ENCODE data around the gene NDUFA13. TPM values are rescaled to one million over a fixed set of nuclear protein-coding genes. Genes with fewer than 3 reads are reported as not detected.

The NDUFA13 gene
- total RNA-seq, 1 donor from 2014 or later = 169 TPM

- no peaks in the 10 kb centered on the region for H3K4me1 ChIP-seq (ENCODE audit: control insufficient read depth in 3 of 3, insufficient read depth in 3 of 3, low read length in 3 of 3)
- H3K27ac ChIP-seq (ENCODE audit: low read depth, low read length) = no peak overlapping the region
- no peaks in the 10 kb centered on the region for H3K9me3 ChIP-seq (ENCODE audit: control insufficient read depth in 3 of 3, low read length in 3 of 3)
- H3K27me3 ChIP-seq (ENCODE audit: control insufficient read depth in 3 of 3, insufficient read depth in 3 of 3, low read length in 3 of 3) = no peaks in the 10 kb centered on the region
- no peak overlapping the region for H3K4me3 ChIP-seq (ENCODE audit: low read length in 3 of 3)
- H3K9ac ChIP-seq (ENCODE audit: low read depth in 1 of 3, low read length in 3 of 3) = no peak overlapping the region
- H3K36me3 ChIP-seq (ENCODE audit: control insufficient read depth in 3 of 3, insufficient read depth in 3 of 3, low read length in 3 of 3) = no peaks in the 10 kb centered on the region
Measured at GRCh38 chr19:19568802-19569756, 53.1 kb downstream of the NDUFA13 start.

DNA sequence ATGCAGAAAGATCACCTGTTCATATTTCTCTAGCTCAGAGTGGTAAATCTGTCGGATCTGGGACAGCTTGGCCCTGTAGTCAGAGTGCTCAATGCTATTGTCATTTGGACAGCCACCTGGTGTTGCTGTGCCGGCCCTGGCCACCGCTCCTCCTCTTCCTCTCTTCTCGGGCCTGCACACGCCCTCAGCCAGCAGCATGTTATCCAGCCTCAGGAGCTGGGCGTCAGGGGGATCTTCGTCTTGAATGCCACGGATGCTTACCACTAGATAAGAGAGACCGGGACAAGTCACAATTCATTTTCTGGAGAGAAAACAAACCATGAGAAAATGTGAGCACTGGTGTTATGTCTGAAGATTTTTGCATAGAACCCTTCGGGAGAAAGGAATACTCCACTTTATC is 54.5 kb downstream of the NDUFA13 start:
- Histone ChIP-seq H3K9me3 (ENCODE audit: control insufficient read depth in 3 of 3, low read length in 3 of 3) (no peaks in the 10 kb centered on the region), H3K9ac (ENCODE audit: low read depth in 1 of 3, low read length in 3 of 3) (no peak overlapping the region), H3K27me3 (ENCODE audit: control insufficient read depth in 3 of 3, insufficient read depth in 3 of 3, low read length in 3 of 3) (no peaks in the 10 kb centered on the region), H3K36me3 (ENCODE audit: control insufficient read depth in 3 of 3, insufficient read depth in 3 of 3, low read length in 3 of 3) (no peaks in the 10 kb centered on the region), H3K4me1 (ENCODE audit: control insufficient read depth in 3 of 3, insufficient read depth in 3 of 3, low read length in 3 of 3) (no peaks in the 10 kb centered on the region), H3K27ac (ENCODE audit: low read depth, low read length) (no peak overlapping the region), H3K4me3 (ENCODE audit: low read length in 3 of 3) (no peak overlapping the region)

GRCh38 chr19:19571071-19571786 is 55.2 kb downstream of the NDUFA13 start:
- no peak overlapping the region for H3K4me3 ChIP-seq (ENCODE audit: low read length in 3 of 3)
- H3K4me1 ChIP-seq (ENCODE audit: control insufficient read depth in 3 of 3, insufficient read depth in 3 of 3, low read length in 3 of 3) = no peaks in the 10 kb centered on the region
- H3K27ac ChIP-seq (ENCODE audit: low read depth, low read length) = no peak overlapping the region
- no peak overlapping the region for H3K9ac ChIP-seq (ENCODE audit: low read depth in 1 of 3, low read length in 3 of 3)
- H3K36me3 ChIP-seq (ENCODE audit: control insufficient read depth in 3 of 3, insufficient read depth in 3 of 3, low read length in 3 of 3) = no peaks in the 10 kb centered on the region
- no peaks in the 10 kb centered on the region for H3K9me3 ChIP-seq (ENCODE audit: control insufficient read depth in 3 of 3, low read length in 3 of 3)
- H3K27me3 ChIP-seq (ENCODE audit: control insufficient read depth in 3 of 3, insufficient read depth in 3 of 3, low read length in 3 of 3) = no peaks in the 10 kb centered on the region

DNA sequence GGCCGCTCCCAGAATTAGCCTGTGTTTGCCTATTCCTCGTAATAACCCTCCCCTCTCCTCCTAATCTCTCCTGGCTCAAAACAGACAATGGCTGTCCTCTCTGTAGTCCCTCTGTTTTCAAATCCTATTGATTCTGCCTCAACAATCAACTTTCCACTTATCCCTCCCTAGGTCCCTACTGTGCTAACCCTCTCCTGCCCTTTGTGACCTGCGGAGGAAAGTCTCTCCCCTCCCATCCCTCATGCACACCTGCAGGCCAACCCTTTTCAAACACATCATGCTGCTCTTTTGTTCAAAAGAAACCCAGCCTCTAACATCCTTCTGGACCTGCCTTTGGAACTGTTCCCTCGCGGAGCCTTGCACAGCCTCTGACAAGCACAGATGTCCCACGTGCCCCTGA is 59.4 kb downstream of the NDUFA13 start:
- no peak overlapping the region for H3K27ac ChIP-seq (ENCODE audit: low read depth, low read length)
- H3K9ac ChIP-seq (ENCODE audit: low read depth in 1 of 3, low read length in 3 of 3) = no peak overlapping the region
- no peaks in the 10 kb centered on the region for H3K36me3 ChIP-seq (ENCODE audit: control insufficient read depth in 3 of 3, insufficient read depth in 3 of 3, low read length in 3 of 3)
- no peaks in the 10 kb centered on the region for H3K9me3 ChIP-seq (ENCODE audit: control insufficient read depth in 3 of 3, low read length in 3 of 3)
- no peaks in the 10 kb centered on the region for H3K4me1 ChIP-seq (ENCODE audit: control insufficient read depth in 3 of 3, insufficient read depth in 3 of 3, low read length in 3 of 3)
- no peak overlapping the region for H3K4me3 ChIP-seq (ENCODE audit: low read length in 3 of 3)
- no peaks in the 10 kb centered on the region for H3K27me3 ChIP-seq (ENCODE audit: control insufficient read depth in 3 of 3, insufficient read depth in 3 of 3, low read length in 3 of 3)

Other genes with a start within 250 kb of the NDUFA13 start
- 1.6 TPM for gene TM6SF2, start 242.9 kb upstream of the NDUFA13 start, total RNA-seq
- 13.6 TPM for gene SUGP1, start 195.7 kb upstream of the NDUFA13 start, total RNA-seq
- gene MAU2, start 195.4 kb upstream of the NDUFA13 start, total RNA-seq = 20.9 TPM
- 19.8 TPM for gene GATAD2A, start 110.5 kb upstream of the NDUFA13 start, total RNA-seq
- gene TSSK6, start 677 bp upstream of the NDUFA13 start, total RNA-seq = not detected
- 0.52 TPM for gene YJEFN3, start 12.7 kb downstream of the NDUFA13 start, total RNA-seq
- 11.0 TPM for gene CILP2, start 22.0 kb downstream of the NDUFA13 start, total RNA-seq
- gene PBX4, start 102.5 kb downstream of the NDUFA13 start, total RNA-seq = 1.6 TPM
- 1.6 TPM for gene LPAR2, start 112.0 kb downstream of the NDUFA13 start, total RNA-seq
- gene GMIP, start 127.4 kb downstream of the NDUFA13 start, total RNA-seq = 3.7 TPM
- 23.0 TPM for gene ATP13A1, start 147.5 kb downstream of the NDUFA13 start, total RNA-seq
- gene ZNF101, start 152.6 kb downstream of the NDUFA13 start, total RNA-seq = 4.7 TPM
- gene ZNF14, start 216.9 kb downstream of the NDUFA13 start, total RNA-seq = 6.8 TPM